Fibroblast of skin of back (primary cell): Measurements from ENCODE around the gene OXSR1.
"Not testable (repeated sequence)": the region's sequence is repeated elsewhere in the genome, so short reads cannot be mapped to it uniquely, and the experiment has no call there.

Experiments
- DNase-seq: peaks from one replicate; pipeline ENCODE4 v3.0.0-alpha.2; 2013

The OXSR1 gene

DNA sequence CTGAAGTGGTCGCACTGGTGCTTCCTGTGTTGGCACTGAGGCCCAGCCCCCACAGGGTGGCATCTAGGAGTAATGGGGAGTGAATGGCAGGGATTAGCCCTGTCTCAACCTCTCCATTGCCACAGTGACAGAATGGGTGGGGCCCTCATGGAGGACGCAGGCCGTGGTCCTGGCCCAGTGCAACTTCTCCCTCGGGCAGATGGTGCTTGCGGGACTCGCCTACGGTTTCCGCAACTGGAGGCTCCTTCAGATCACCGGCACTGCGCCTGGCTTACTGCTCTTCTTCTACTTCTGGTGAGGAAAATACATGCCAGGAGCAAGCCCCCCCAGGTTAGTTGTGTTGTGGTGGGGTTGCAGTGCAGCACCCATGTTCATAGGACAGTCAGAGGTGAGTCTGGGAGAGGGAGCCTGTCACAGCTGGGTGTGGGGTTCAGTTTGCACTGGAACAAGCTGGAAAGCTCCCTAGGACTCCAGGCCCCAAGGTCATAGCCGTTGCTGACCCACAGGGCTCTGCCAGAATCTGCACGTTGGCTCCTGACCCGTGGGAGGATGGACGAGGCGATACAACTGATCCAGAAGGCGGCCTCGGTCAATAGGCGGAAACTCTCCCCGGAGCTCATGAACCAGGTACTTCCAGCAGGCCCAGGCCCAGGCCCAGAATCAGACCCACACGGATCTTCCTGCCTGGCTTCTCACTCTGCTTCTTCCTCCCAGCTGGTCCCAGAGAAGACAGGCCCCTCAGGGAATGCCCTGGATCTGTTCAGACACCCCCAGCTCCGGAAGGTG is 109.7 kb downstream of the OXSR1 start:
- no peak for DNase-seq

GRCh38 chr3:38275658-38276057 is 110.3 kb downstream of the OXSR1 start:
- no peak for DNase-seq

- DNase-seq: no peak
Measured at GRCh38 chr3:38276081-38276916, 111.0 kb downstream of the OXSR1 start.

DNA sequence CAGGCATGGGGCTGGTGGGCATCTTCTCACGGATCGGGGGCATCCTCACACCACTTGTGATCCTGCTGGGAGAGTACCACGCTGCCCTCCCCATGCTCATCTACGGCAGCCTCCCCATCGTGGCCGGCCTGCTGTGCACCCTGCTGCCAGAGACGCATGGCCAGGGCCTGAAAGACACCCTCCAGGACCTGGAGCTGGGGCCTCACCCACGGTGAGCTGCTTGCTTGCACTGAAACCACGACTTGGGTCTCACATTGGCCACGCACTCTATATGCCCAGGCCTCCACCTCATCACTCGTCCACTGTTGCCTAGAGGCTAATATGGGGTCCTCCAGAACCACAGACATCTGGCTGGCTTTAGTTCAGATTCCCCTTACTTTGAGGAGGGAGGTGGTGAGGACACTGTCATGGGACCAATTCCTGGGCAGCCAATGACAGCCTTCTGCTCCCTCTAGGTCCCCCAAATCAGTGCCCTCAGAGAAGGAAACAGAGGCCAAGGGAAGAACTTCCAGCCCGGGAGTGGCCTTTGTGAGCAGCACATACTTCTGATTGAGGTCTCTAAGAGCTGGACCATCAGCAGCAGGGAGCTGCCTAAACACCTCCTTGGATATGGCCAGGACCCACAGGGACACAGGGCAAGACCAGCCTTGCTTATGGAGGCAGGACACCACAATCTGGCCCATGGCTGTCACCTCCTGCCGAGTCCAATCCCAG is 111.7 kb downstream of the OXSR1 start:
- DNase-seq: no peak

DNA sequence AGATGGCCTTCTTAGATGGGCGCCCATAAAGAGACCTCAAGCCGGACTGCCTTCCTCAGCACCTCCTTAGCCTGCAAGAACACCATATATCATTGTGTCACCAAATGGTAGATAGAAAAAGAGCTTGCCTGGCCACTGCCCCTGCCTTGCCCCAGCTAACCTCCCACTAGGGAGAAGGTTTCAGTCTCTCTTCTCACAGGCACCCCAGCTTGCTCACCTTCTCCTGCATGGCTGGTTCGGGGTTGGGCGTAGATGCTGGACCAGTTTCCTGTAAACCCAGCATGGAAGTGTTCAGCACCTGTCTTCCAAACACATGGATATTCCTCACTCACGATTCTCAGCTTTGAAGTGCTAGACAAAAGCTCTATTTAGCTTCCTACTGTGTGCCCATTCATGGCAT is 113.5 kb downstream of the OXSR1 start:
- no peak for DNase-seq

- no peak for DNase-seq
Measured at GRCh38 chr3:38281895-38282686, 116.8 kb downstream of the OXSR1 start, which contains the start of gene SLC22A14. TSS of gene SLC22A14 (plus strand) at chr3:38282294. CDS start at chr3:38306027, 23,733 bp downstream.

DNA sequence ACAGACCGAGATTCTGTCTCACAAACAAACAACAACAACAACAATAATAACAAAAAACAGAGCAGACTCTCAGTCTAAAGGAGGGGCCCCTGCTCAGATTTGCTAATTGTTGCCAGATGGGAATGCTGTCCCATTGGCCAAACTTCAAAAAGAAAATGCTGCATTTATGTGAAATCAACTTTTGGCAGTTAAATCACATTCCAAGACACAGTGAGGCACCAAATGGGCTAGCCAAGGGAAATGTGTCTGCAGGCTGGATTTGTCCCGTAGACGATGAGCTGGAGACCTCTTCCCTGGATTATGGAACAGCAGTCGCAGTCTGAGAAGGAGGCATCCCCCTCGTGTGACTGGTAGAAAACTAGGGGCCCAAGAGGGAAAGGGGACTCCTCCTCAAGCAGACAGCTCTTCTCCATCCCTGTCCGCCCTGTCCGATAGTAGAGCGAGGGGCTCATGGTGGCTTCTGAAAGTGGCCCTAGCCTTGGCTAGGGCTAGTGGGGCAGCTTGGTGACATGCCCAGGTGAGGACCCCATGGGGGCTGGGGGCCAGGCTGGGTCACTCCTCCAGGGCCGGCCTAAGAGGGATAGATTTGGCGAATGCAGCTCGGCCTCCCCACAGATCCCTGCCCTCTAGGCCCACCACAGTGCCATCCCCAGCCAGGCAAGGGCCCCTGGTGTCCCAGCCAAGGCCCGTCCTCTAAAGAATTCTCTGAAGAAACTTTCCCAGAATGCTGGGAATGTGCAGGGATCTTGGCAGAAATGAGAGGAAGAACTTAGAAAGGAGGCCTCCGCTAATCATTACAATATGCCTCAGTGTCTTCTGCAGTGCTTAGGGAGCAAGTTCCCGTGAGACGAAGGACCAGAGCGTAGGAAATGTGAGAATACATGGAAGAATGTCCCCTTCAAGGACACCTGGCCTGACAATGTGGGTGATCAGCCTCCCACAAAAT is 118.7 kb downstream of the OXSR1 start:
- peak; percentile 53 for DNase-seq

GRCh38 chr3:38284756-38285150 is 119.4 kb downstream of the OXSR1 start:
- DNase-seq: no peak

DNA sequence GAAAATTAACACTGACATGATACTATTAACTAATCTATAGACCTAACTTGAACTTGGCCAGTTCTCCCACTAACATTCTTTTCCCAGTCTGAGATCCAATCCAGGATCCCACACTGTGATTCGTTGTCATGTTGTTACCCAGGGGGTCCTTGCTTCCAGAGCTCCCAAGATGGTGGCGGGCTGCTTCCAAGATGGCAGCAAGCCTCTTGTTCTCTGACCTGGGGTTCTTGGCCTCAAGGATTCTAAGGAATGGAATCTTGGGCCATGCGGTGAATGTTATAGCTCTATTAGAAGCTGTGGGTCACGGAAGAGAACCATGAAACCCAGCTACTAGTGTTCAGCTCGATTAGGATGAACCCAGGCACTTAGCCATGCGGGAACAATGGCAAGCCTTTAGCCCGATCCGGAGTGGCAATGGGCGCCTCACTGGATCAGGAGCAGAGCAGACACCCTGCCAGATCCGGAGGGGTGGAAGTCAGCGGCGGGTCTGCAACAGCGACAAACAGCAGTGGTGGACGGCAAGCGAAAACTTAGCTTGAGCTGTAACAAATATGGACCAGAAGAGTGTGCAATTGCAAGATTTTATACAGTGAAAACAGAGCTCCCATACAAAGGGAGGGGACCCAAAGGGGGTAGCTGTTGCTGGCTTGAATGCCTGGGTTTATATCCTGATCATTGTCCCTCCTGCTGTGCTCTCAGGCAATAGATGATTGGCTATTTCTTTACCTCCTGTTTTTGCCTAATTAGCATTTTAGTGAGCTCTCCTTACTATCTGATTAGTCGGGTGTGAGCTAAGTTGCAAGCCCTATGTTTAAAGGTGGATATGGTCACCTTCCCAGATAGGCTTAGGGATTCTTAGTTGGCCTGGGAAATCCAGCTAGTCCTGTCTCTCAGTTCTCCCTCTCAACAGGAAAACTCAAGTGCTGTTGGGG is 124.2 kb downstream of the OXSR1 start:
- not testable (repeated sequence) for DNase-seq

GRCh38 chr3:38297053-38297452 is 131.7 kb downstream of the OXSR1 start:
- DNase-seq: not testable (repeated sequence)

DNA sequence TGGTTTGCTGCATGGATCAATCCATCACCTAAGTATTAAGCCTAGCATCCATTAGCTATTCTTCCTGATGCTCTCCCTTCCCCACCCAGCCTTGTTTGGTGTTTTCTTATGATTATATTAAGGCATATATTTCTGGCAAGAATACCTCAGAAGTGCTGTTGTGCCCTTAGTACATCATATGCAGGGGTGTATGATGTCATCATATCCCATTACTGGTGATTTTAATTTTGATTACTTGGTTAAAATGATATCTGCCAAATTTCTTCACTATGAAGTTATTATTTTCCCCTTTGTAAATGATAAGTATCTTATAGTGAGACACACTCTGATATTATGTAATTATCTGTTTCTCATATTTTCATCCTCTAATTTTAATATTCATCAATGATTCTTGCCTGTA is 132.2 kb downstream of the OXSR1 start:
- DNase-seq: no peak

DNA sequence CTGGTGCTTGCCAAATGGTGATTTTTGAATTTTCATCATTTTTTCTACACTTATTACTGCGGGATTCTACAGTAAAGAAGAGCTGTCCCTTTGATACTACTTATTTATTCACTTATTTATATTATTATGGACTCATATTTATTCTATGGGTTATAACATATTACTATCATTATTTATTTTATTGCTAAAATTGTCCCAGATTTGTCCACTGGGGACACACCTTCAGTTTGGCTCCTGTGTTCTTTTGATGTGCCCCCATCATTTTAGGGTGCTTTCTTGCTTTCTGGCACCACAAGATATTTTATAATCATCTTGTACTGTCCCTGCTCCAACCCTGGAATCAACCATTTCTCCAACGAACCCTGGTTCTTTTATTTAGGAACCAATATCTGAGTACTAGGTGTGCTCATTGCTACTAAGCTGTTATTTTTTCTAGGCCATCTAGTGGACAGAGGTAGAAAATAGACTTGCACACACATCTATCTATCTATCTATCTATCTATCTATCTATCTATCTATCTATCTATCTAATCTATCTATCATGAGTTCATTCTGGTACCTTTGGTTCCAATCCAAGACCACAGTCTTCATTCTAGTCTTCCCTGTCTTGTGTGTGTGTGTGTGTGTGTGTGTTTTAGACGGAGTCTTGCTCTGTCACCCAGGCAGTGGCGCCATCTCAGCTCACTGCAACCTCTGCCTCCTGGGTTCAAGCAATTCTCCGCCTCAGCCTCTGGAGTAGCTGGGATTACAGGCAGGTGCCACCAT is 132.8 kb downstream of the OXSR1 start:
- no peak for DNase-seq
